Upper lobe of left lung (tissue), 4 donors: ENCODE data around the gene CD2AP.

Experiments
- CTCF ChIP-seq, 6 experiments: fragments of 450-650 bp in 4 of 6; fragments of 200-600 bp in 2 of 6; sonication (generic) in 2 of 6; IDR thresholded peaks; one replicate each; pipeline ENCODE4 v1.5.1; 2016 to 2019; ENCODE audit warnings: antibody characterized with exemption in 6 of 6
- EP300 ChIP-seq, 4 donors: sonication (generic); formaldehyde crosslinking; IDR thresholded peaks; one replicate each; pipeline ENCODE4 v1.5.1; 2017; ENCODE audit warnings: antibody characterized with exemption in 4 of 4, control low read depth in 2 of 4
- POLR2A ChIP-seq, 4 donors: fragments of 450-650 bp; IDR thresholded peaks; one replicate each; pipeline ENCODE4 v1.5.1; 2016 to 2017; ENCODE audit warnings: antibody characterized with exemption in 4 of 4, mild to moderate bottlenecking in 2 of 4
- POLR2AphosphoS5 ChIP-seq, 2 donors: sonication (generic); formaldehyde crosslinking; IDR thresholded peaks; one replicate each; pipeline ENCODE4 v1.5.1; 2017; ENCODE audit warnings: antibody characterized with exemption in 2 of 2

- no peak for TF ChIP-seq CTCF (IDR thresholded peaks at IDR 0.05)
- TF ChIP-seq POLR2A (IDR thresholded peaks at IDR 0.05): no peak
- no peak for TF ChIP-seq POLR2AphosphoS5 (IDR thresholded peaks at IDR 0.05)
- TF ChIP-seq EP300 (IDR thresholded peaks at IDR 0.05): no peak
These were observed 186.1 kb downstream of the CD2AP start for GRCh38 chr6:47663462-47664216.
